IPS-11a (cell line): ENCODE data around the gene TSKU.
"Not testable (repeated sequence)": the region's sequence is repeated elsewhere in the genome, so short reads cannot be mapped to it uniquely, and the experiment has no call there.

ENCODE experiments used
- H3K4me3 ChIP-seq: one replicate; pipeline ENCODE4 v1.5.1; 2013; ENCODE audit warnings: low read depth, low read length, control low read depth

TSKU gene

GRCh38 chr11:76787911-76788596, 4.9 kb downstream of the TSKU start:
- no peak overlapping the region for H3K4me3 ChIP-seq

DNA sequence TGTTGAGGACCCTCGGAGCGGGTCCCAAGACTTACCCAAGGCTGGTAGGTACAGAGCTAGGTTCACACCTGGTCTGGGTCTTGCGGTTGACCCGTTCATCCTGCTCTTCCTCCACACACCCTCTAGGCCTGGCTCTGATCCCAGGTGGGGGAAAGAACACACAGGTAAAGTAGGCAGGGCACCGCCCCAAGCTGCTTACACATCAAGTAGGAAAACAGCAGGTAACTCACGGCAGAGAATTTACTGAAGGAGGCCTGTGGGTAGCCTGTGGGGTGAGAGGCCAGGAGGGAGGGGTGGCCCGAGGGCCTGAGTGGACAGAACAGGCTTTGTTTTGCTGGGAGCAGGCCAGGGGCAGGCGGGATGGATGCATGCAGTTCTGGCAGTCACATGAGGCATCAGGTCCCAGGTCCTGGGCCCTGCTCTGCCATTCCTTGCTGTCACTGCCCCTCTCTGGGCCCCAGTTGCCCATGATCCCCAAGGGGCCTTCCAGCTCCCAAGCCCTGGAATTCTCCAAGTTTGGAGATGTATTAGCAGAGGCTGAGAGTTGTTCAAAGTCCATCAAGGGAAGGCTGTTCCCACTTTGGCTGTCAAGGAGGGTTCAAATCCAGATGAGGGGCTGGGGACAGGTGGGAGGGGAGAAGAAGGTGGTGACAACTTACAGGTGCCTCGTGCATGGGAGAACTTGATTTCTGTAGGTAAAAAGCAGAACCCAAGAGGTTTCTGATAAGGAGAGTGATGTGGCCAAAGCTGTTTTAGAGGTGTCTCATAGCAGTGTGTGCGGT, 5.7 kb downstream of the TSKU start:
- H3K4me3 ChIP-seq = no peak overlapping the region

DNA sequence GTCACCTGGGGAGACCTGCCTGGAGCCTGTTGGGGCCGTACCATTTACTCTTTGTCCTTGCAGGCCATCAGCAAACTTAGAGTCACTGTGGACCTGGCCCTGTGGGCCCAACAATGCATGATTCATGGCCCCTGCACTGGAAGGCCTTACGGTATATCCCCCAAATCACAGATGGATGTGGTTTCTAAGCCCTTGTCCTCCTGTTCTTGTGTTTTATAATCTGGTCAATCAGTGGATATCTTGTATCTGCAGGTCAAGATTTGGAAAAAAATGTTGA, 6.2 kb downstream of the TSKU start:
- H3K4me3 ChIP-seq = no peak overlapping the region

DNA sequence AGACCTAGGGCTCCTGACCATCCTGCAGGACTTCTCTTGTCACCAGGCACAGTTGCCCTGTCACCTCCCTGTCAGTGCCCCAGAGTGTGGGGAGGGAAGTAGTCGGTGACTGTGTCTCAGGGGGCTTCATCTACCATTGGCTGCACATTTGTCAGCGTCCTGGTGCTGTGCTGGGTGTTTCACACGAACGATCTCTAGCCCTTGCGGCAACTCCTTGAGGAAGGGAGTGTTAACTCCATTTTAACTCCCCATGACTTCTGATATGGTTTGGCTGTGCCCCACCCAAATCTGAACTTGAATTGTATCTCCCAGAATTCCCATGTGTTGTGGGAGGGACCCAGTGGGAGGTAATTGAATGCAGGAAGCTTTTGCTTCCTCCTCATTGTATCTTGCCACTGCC, 7.1 kb downstream of the TSKU start:
- no peak overlapping the region for H3K4me3 ChIP-seq

- not testable (repeated sequence) for H3K4me3 ChIP-seq
These were observed 8.0 kb downstream of the TSKU start for GRCh38 chr11:76791002-76791770.

GRCh38 chr11:76791861-76792260, 8.7 kb downstream of the TSKU start:
- H3K4me3 ChIP-seq = no peak overlapping the region

DNA sequence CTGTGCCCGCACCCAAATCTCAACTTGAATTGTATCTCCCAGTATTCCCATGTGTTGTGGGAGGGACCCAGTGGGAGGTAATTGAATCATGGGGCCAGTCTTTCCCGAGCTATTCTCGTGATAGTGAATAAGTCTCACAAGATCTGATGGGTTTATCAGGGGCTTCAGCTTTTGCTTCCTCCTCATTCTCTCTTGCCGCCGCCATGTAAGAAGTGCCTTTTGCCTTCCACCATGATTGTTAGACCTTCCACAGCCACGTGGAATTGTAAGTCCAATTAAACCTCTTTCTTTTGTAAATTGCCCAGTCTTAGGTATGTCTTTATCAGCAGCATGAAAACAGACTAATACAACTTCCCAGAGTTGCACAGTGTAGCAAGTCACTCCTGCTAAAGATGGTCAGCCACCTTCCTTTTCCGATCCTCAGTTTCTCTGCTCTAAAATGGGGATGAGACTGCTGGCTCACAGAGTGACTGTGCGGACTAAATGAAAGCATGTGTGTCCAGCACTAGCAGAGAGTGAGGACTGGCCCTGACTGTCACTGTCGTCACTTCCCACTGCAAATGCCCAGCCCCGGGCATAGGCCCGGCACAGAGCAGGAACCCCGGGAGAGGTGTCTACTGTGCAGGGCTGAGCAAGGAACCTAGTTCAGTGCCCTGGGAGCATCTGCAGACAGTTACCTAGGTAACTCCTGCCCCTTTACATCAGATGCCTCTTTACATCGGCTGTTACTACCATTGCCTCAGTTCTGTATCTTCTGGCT, 9.5 kb downstream of the TSKU start:
- no peak overlapping the region for H3K4me3 ChIP-seq

DNA sequence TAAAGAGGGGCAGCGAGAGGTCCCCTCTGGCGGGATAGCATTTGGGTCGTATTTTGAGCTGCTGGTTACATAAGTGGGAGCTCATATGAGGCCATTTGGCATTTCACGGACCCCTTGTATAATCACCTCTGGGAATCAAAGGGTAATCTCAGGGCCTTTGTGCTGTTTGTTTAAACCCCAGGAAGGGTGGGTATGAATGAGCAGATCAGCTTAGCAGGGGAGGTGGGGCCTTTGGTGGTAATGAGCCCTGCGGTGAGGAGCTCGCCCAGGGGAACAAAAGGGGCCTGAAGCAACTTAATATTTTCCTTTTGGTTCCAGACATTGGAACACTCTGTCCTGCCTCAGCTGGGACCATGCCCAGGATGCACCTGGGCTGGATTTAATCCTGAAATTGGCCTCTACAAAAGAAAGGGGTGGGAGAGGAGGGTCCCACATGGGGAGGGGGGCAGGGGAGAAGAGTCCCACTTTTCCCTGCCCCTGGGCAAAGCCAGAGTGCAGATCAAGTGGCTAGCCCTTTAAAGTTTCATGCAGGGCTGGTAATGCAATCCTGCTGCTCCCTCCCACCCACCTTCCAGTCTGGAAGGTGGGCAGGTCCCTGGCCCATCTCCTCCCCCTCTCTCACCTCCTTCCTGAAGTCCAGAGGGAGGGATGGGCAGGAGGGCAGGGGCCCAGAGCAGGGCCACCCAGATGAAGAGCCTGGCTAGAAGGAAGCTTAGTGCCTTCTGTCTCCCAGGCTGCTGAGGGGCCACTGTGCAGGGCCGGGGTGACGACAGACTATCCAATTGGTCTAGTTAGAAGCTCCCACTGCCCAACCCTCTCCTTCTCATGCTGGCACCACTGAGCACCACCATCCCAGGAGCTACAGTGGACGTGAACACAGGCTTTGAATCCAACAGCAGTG, 10.5 kb downstream of the TSKU start:
- H3K4me3 ChIP-seq = no peak overlapping the region

GRCh38 chr11:76794371-76795289, 11.5 kb downstream of the TSKU start:
- no peak overlapping the region for H3K4me3 ChIP-seq

GRCh38 chr11:76795290-76795935, 12.3 kb downstream of the TSKU start:
- no peak overlapping the region for H3K4me3 ChIP-seq

DNA sequence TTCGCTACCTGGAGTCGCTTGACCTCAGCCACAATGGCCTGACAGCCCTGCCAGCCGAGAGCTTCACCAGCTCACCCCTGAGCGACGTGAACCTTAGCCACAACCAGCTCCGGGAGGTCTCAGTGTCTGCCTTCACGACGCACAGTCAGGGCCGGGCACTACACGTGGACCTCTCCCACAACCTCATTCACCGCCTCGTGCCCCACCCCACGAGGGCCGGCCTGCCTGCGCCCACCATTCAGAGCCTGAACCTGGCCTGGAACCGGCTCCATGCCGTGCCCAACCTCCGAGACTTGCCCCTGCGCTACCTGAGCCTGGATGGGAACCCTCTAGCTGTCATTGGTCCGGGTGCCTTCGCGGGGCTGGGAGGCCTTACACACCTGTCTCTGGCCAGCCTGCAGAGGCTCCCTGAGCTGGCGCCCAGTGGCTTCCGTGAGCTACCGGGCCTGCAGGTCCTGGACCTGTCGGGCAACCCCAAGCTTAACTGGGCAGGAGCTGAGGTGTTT, 12.8 kb downstream of the TSKU start:
- no peak overlapping the region for H3K4me3 ChIP-seq

- H3K4me3 ChIP-seq = no peak overlapping the region
These were observed 13.5 kb downstream of the TSKU start for GRCh38 chr11:76796511-76797198.

DNA sequence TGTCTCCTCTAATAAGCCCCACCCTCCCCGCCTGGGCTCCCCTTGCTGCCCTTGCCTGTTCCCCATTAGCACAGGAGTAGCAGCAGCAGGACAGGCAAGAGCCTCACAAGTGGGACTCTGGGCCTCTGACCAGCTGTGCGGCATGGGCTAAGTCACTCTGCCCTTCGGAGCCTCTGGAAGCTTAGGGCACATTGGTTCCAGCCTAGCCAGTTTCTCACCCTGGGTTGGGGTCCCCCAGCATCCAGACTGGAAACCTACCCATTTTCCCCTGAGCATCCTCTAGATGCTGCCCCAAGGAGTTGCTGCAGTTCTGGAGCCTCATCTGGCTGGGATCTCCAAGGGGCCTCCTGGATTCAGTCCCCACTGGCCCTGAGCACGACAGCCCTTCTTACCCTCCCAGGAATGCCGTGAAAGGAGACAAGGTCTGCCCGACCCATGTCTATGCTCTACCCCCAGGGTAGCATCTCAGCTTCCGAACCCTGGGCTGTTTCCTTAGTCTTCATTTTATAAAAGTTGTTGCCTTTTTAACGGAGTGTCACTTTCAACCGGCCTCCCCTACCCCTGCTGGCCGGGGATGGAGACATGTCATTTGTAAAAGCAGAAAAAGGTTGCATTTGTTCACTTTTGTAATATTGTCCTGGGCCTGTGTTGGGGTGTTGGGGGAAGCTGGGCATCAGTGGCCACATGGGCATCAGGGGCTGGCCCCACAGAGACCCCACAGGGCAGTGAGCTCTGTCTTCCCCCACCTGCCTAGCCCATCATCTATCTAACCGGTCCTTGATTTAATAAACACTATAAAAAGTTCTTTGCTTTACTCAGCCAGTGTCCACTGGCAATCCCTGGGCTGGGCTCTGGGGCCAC, 14.4 kb downstream of the TSKU start:
- no peak overlapping the region for H3K4me3 ChIP-seq

GRCh38 chr11:76798202-76798581, 15.0 kb downstream of the TSKU start:
- no peak overlapping the region for H3K4me3 ChIP-seq

GRCh38 chr11:76798671-76799065, 15.5 kb downstream of the TSKU start:
- H3K4me3 ChIP-seq = no peak overlapping the region

GRCh38 chr11:76799066-76799804, 16.1 kb downstream of the TSKU start:
- peak overlapping the region; percentile 13 for H3K4me3 ChIP-seq
